ENCODE measurements around the gene GSDMA.

GSDMA gene

GRCh38 chr17:39963829-39964228 is 1.0 kb downstream of the GSDMA start:
- DNase-seq, result no peak

- DNase-seq, result no peak
Measured at GRCh38 chr17:39965017-39965699, 2.4 kb downstream of the GSDMA start.

- no peak for DNase-seq
Measured at GRCh38 chr17:39966771-39967170, 4.0 kb downstream of the GSDMA start.

GRCh38 chr17:39968761-39969160 is 6.0 kb downstream of the GSDMA start:
- no peak for DNase-seq

- DNase-seq, result peak; percentile 62
Measured at GRCh38 chr17:39969375-39969774, 6.6 kb downstream of the GSDMA start.

GRCh38 chr17:39970157-39970692 is 7.4 kb downstream of the GSDMA start:
- no peak for DNase-seq

- no peak for DNase-seq
Measured at GRCh38 chr17:39971076-39971603, 8.3 kb downstream of the GSDMA start.

GRCh38 chr17:39972271-39972670 is 9.5 kb downstream of the GSDMA start:
- peak; percentile 86 for DNase-seq

GRCh38 chr17:39973496-39973895 is 10.7 kb downstream of the GSDMA start:
- DNase-seq, result no peak

- DNase-seq, result no peak
Measured at GRCh38 chr17:39974433-39974832, 11.6 kb downstream of the GSDMA start.

GRCh38 chr17:39975801-39976200 is 13.0 kb downstream of the GSDMA start:
- DNase-seq, result no peak

- peak; percentile 24 for DNase-seq
Measured at GRCh38 chr17:39979016-39979670, 16.3 kb downstream of the GSDMA start.

GRCh38 chr17:39979893-39980350 is 17.1 kb downstream of the GSDMA start:
- DNase-seq, result no peak

GRCh38 chr17:39980351-39981206 is 17.8 kb downstream of the GSDMA start, which contains the start of gene PSMD3:
Gene PSMD3 (plus strand): TSS chr17:39980807. CDS start chr17:39980971, 164 bp downstream.
- peak; percentile 100 for DNase-seq

GRCh38 chr17:39981207-39981741 is 18.5 kb downstream of the GSDMA start:
- no peak for DNase-seq

GRCh38 chr17:39981766-39982375 is 19.1 kb downstream of the GSDMA start:
- DNase-seq, result no peak

GRCh38 chr17:39988206-39988810 is 25.5 kb downstream of the GSDMA start:
- no peak for DNase-seq

GRCh38 chr17:39994448-39994847 is 31.6 kb downstream of the GSDMA start:
- DNase-seq, result no peak

- DNase-seq, result no peak
Measured at GRCh38 chr17:39995438-39995837, 32.6 kb downstream of the GSDMA start.

- no peak for DNase-seq
Measured at GRCh38 chr17:39996162-39996561, 33.4 kb downstream of the GSDMA start.

- DNase-seq, result peak; percentile 48
Measured at GRCh38 chr17:39996800-39997199, 34.0 kb downstream of the GSDMA start.

GRCh38 chr17:39997543-39997942 is 34.7 kb downstream of the GSDMA start:
- no peak for DNase-seq
